H1 (cell line): Measurements from ENCODE around the gene ABTB1. TPM values are rescaled to one million over a fixed set of nuclear protein-coding genes. Genes with fewer than 3 reads are reported as not detected.

ENCODE experiments used
- CTCF ChIA-PET: fragments of 300-600 bp; sonication (Branson Sonifier 250); formaldehyde crosslinking; loops from one replicate; lab custom pipeline; 2021; ENCODE audit not compliant: partially characterized antibody; lab: Charles Lee
- POLR2A ChIA-PET: fragments of 300-600 bp; sonication (Branson Sonifier 250); formaldehyde crosslinking; loops from one replicate; lab custom pipeline; 2021; ENCODE audit warnings: inconsistent platforms; ENCODE audit not compliant: partially characterized antibody; lab: Charles Lee
- DNase-seq, 2 experiments: peaks; one replicate each; pipeline versions ENCODE4 v3.0.0 to v3.0.0-alpha.2; 2010 to 2022; ENCODE audit warnings: low spot score in 2 of 2, low read depth in 1 of 2, mixed read lengths in 1 of 2
- FAIRE-seq: peaks from 2 replicates; lab custom pipeline; 2011; peaks lifted over from hg19 to GRCh38; lab: Jason Lieb, UNC
- H2AFZ ChIP-seq: 2 replicates; pipeline ENCODE4 v1.8.1; 2012; ENCODE audit warnings: low read length, inconsistent platforms
- H2AK5ac ChIP-seq: 2 replicates; pipeline ENCODE4 v1.6.1; 2013; ENCODE audit warnings: low read depth, low read length
- H2BK120ac ChIP-seq: replicated peaks from 2 replicates; pipeline ENCODE3; 2013; ENCODE audit warnings: low read depth, low read length, inconsistent platforms
- H2BK12ac ChIP-seq: 2 replicates; pipeline ENCODE4 v1.6.1; 2013; ENCODE audit warnings: low read depth, low read length
- H2BK15ac ChIP-seq: 2 replicates; pipeline ENCODE4 v1.6.1; 2013; ENCODE audit warnings: low read length
- H2BK20ac ChIP-seq: 2 replicates; pipeline ENCODE4 v1.6.1; 2013; ENCODE audit warnings: low read length
- H2BK5ac ChIP-seq: 2 replicates; pipeline ENCODE4 v1.6.1; 2013; ENCODE audit warnings: low read depth, low read length
- H3K14ac ChIP-seq: 2 replicates; pipeline ENCODE4 v1.6.1; 2013; ENCODE audit warnings: inconsistent platforms; ENCODE audit not compliant: insufficient read length
- H3K18ac ChIP-seq: 2 replicates; pipeline ENCODE4 v1.6.1; 2013; ENCODE audit warnings: low read length; ENCODE audit errors: extremely low read depth
- H3K23ac ChIP-seq: 2 replicates; pipeline ENCODE4 v1.6.1; 2013; ENCODE audit warnings: inconsistent platforms; ENCODE audit not compliant: insufficient read length
- H3K23me2 ChIP-seq: 2 replicates; pipeline ENCODE4 v1.6.1; 2013; ENCODE audit warnings: low read depth, low read length
- H3K27ac ChIP-seq: 2 replicates; pipeline ENCODE4 v1.6.1; 2011; ENCODE audit warnings: low read depth, low read length, inconsistent platforms
- H3K27me3 ChIP-seq, 4 experiments: replicated peaks in 1 of 4; 1 replicate in 1 of 4; 2 replicates in 3 of 4; pipeline versions ENCODE4 v1.6.1 to v1.8.1; 2011 to 2013; ENCODE audit warnings: low read length in 3 of 4, mild to moderate bottlenecking in 3 of 4, inconsistent platforms in 2 of 4, mixed read lengths in 2 of 4, moderate library complexity in 1 of 4; ENCODE audit not compliant: control insufficient read depth in 3 of 4, insufficient read depth in 3 of 4; ENCODE audit errors: extremely low read depth in 1 of 4
- H3K36me3 ChIP-seq, 4 experiments: 2 replicates each; pipeline versions ENCODE4 v1.6.1 to v1.8.1; 2011 to 2013; ENCODE audit warnings: mild to moderate bottlenecking in 4 of 4, low read length in 3 of 4, moderate library complexity in 2 of 4, control low read depth in 1 of 4, inconsistent platforms in 1 of 4; ENCODE audit not compliant: insufficient read depth in 4 of 4, control insufficient read depth in 2 of 4
- H3K4ac ChIP-seq: replicated peaks from 2 replicates; pipeline ENCODE3; 2013; ENCODE audit warnings: low read length, low read depth, mixed read lengths, inconsistent platforms; ENCODE audit not compliant: insufficient read length
- H3K4me1 ChIP-seq, 4 experiments: replicated peaks in 1 of 4; 1 replicate in 1 of 4; 2 replicates in 3 of 4; pipeline versions ENCODE4 v1.6.1 to v1.8.1; 2011 to 2013; ENCODE audit warnings: low read length in 3 of 4, inconsistent platforms in 2 of 4, mixed read lengths in 1 of 4; ENCODE audit not compliant: insufficient read depth in 4 of 4, control insufficient read depth in 3 of 4
- H3K4me2 ChIP-seq, 2 experiments: 2 replicates each; pipeline versions ENCODE4 v1.6.1 to v1.8.1; 2011 to 2013; ENCODE audit warnings: low read depth in 2 of 2, low read length in 2 of 2, control low read depth in 1 of 2, inconsistent platforms in 1 of 2, mild to moderate bottlenecking in 1 of 2; ENCODE audit not compliant: insufficient read depth in 1 of 2
- H3K4me3 ChIP-seq, 4 experiments: fragments of 200-600, 300-600 bp in 1 of 4; sonication (generic), shearing (Covaris generic), sonication (Bioruptor Twin) in 1 of 4; 2 replicates each; pipeline versions ENCODE4 v1.5.1 to v1.8.1; 2011 to 2016; ENCODE audit warnings: low read length in 4 of 4, low read depth in 3 of 4, control low read depth in 2 of 4, inconsistent platforms in 2 of 4, mild to moderate bottlenecking in 2 of 4, mixed read lengths in 1 of 4, moderate library complexity in 1 of 4; ENCODE audit not compliant: insufficient read depth in 2 of 4; ENCODE audit errors: extremely low read depth in 1 of 4
- H3K56ac ChIP-seq: replicated peaks from 2 replicates; pipeline ENCODE3; 2013; ENCODE audit warnings: low read depth, mild to moderate bottlenecking, mixed read lengths, low read length, inconsistent platforms; ENCODE audit not compliant: insufficient read length
- H3K79me1 ChIP-seq: 2 replicates; pipeline ENCODE4 v1.6.1; 2013; ENCODE audit warnings: low read depth, low read length, control low read depth
- H3K79me2 ChIP-seq, 2 experiments: 2 replicates each; pipeline versions ENCODE4 v1.6.1 to v1.8.1; 2012 to 2013; ENCODE audit warnings: low read length in 2 of 2, mild to moderate bottlenecking in 2 of 2, inconsistent platforms in 1 of 2; ENCODE audit not compliant: insufficient read depth in 2 of 2, control insufficient read depth in 1 of 2
- H3K9ac ChIP-seq, 4 experiments: replicated peaks in 1 of 4; 1 replicate in 1 of 4; 2 replicates in 3 of 4; pipeline versions ENCODE4 v1.6.1 to v1.8.1; 2011 to 2013; ENCODE audit warnings: low read depth in 3 of 4, low read length in 3 of 4, control low read depth in 2 of 4, mild to moderate bottlenecking in 2 of 4, moderate library complexity in 2 of 4, inconsistent platforms in 1 of 4; ENCODE audit errors: extremely low read depth in 1 of 4
- H3K9me3 ChIP-seq, 2 experiments: 2 replicates each; pipeline versions ENCODE4 v1.6.1 to v1.8.1; 2012 to 2013; ENCODE audit warnings: mild to moderate bottlenecking in 2 of 2, moderate library complexity in 2 of 2, control low read depth in 1 of 2, inconsistent platforms in 1 of 2, low read depth in 1 of 2, low read length in 1 of 2, mixed read lengths in 1 of 2; ENCODE audit not compliant: insufficient read depth in 2 of 2
- H4K20me1 ChIP-seq, 2 experiments: replicated peaks in 1 of 2; 2 replicates each; pipeline versions ENCODE3 to v1.8.1; 2011 to 2013; ENCODE audit warnings: inconsistent platforms in 2 of 2, low read length in 2 of 2, mild to moderate bottlenecking in 1 of 2; ENCODE audit not compliant: insufficient read depth in 2 of 2, control insufficient read depth in 1 of 2
- H4K5ac ChIP-seq: 2 replicates; pipeline ENCODE4 v1.6.1; 2013; ENCODE audit warnings: low read length, low read depth, mixed read lengths, inconsistent platforms; ENCODE audit not compliant: insufficient read length
- H4K8ac ChIP-seq: 2 replicates; pipeline ENCODE4 v1.8.0; 2013; ENCODE audit warnings: mild to moderate bottlenecking, moderate library complexity, low read length, inconsistent platforms; ENCODE audit not compliant: insufficient read depth; ENCODE audit errors: extremely low read depth
- H4K91ac ChIP-seq: replicated peaks from 2 replicates; pipeline ENCODE3; 2013; ENCODE audit warnings: low read length, mixed read lengths, inconsistent platforms; ENCODE audit not compliant: insufficient read length
- ASH2L ChIP-seq: fragments of 200-600, 300-600 bp; sonication (generic); IDR thresholded peaks from one replicate; pipeline ENCODE4 v1.7.1; 2017; ENCODE audit warnings: low read length
- CREB1 ChIP-seq: IDR thresholded peaks from 2 replicates; pipeline ENCODE4 v1.6.1; 2012; ENCODE audit warnings: inconsistent platforms
- EP300 ChIP-seq, 2 experiments: IDR thresholded peaks; 1 replicate in 1 of 2; 2 replicates in 1 of 2; pipeline ENCODE4 v1.6.1; 2011 to 2012; ENCODE audit warnings: low read depth in 2 of 2, low read length in 2 of 2, mild to moderate bottlenecking in 2 of 2, borderline replicate concordance in 1 of 2, inconsistent platforms in 1 of 2, moderate library complexity in 1 of 2
- GABPA ChIP-seq: IDR thresholded peaks from 2 replicates; pipeline ENCODE4 v1.6.1; 2011; ENCODE audit warnings: mild to moderate bottlenecking, low read length, moderate library complexity, borderline replicate concordance; ENCODE audit not compliant: insufficient read depth
- HDAC6 ChIP-seq: IDR thresholded peaks from one replicate; pipeline ENCODE4 v1.7.1; 2012; ENCODE audit warnings: low read depth, mild to moderate bottlenecking, inconsistent platforms, low read length, moderate library complexity
- KDM1A ChIP-seq: fragments of 200-600, 300-600 bp; sonication (generic); IDR thresholded peaks from 2 replicates; pipeline ENCODE4 v1.7.1; 2016; ENCODE audit warnings: mild to moderate bottlenecking, low read length, borderline replicate concordance
- MAFK ChIP-seq: IDR thresholded peaks from 2 replicates; pipeline ENCODE4 v1.6.1; 2012; ENCODE audit warnings: low read depth, mild to moderate bottlenecking, improper control_type of control experiment, low read length
- TAF7 ChIP-seq: optimal IDR thresholded peaks from 2 replicates; pipeline ENCODE3; 2011; ENCODE audit warnings: low read depth, mild to moderate bottlenecking, inconsistent platforms, low read length, moderate library complexity, borderline replicate concordance
- WGBS, 2 experiments: shearing (Covaris generic) in 1 of 2; methylation state at CpG; one replicate each; pipeline versions ENCODE4 v1.1.6 to v1.1.7; 2013 to 2015; ENCODE audit warnings: low lambda C conversion rate in 2 of 2, mixed read lengths in 2 of 2, inconsistent platforms in 1 of 2, low coverage in 1 of 2, missing lambda C conversion rate in 1 of 2; ENCODE audit not compliant: insufficient replicate concordance in 2 of 2, insufficient coverage in 1 of 2, insufficient read length in 1 of 2; ENCODE audit errors: extremely low coverage in 1 of 2, missing lambda C conversion rate in 1 of 2; 5-methylcytosine and 5-hydroxymethylcytosine counted together
- polyA plus RNA-seq, 7 experiments: library from polyadenylated mRNA; depleted of rRNA in 3 of 7; stranded (reverse) in 5 of 7; unstranded in 2 of 7; fragments of >200 nt in 5 of 7; fragments of 200-250 nt in 2 of 7; gene quantifications; 1 replicate in 5 of 7; 2 replicates in 1 of 7; 4 replicates in 1 of 7; pipeline versions ENCODE4 v1.2.1 to v1.2.3, GENCODE V29; 2011 to 2013; ENCODE audit warnings: missing spikeins in 2 of 7, mixed read lengths in 2 of 7
- total RNA-seq: library from RNA; stranded (reverse); fragmentation: NEBNext Ultra II Directional; extraction: Animal tissue kit (Norgen Biotek cat#: 25700); gene quantifications from 2 replicates; pipeline ENCODE4 v1.2.1, GENCODE V29; 2021
- TF ChIP-seq, protein P1 (sequence below): IDR thresholded peaks from 2 replicates; pipeline ENCODE4 v1.6.1; 2012; ENCODE audit warnings: inconsistent platforms
- TF ChIP-seq, protein P2 (sequence below): IDR thresholded peaks from 2 replicates; pipeline ENCODE4 v1.6.1; 2012; ENCODE audit warnings: low read length, inconsistent platforms

ABTB1 gene
- total and polyA plus RNA-seq, 2 of the 8 experiments (the other 6 are each of a cell fraction or from before 2014, with no cell fraction given), result 7.1 to 9.4 TPM

DNA sequence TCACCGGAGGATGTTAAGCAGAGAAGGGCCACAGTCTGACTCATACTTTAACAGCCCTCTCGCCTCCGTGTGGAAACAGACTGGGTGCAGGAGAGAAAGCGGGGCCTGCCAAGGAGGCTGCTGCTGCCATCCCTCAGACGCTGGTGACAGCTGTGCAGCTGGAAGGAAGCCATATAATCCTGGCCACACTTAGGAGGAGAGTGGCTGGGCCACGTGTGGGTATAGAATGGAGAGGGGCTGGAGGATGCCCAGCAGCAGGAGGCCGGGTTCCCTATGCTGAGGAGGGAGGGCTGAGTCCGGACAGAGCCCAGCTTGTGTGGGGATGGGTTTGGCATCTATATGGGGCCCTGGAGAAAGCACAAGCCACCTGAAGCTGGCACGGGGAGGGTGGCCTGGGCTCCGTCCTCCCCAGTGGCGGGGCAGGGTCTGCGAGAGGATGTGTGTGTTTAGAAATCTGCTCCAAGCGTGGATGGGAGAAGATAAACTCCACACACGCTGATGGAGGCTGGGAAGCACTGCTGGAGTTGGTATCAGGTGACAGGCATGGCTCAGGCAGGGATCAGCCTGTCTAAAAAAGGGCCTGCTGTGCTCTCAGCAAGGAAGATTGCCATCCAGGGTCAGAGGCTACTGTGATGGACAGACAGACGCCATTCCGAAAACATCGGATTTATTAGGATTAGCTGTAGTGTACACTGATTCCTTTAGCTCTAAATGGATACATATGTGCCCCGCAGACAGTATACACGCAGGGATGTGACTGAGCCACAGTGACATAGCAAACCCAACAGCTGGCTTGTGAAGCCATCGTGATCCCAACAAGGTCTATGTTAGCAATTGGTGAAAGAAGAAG is 15.9 kb downstream of the ABTB1 start:
- no peaks in the 10 kb centered on the region for H4K20me1 ChIP-seq
- H2BK5ac ChIP-seq, result no peak overlapping the region
- H3K27me3 ChIP-seq, result no peaks in the 10 kb centered on the region
- no peak overlapping the region for H2BK120ac ChIP-seq
- 76% methylated on average over 20 of the region's 20 CpGs; no CpG with 5 or more reads in 1 of the 2 experiments for WGBS, 2 experiments
- no peaks in the 10 kb centered on the region for H3K79me2 ChIP-seq
- no peak overlapping the region for H3K9ac ChIP-seq
- H3K4ac ChIP-seq, result no peak overlapping the region
- FAIRE-seq (no peak), DNase-seq (no peak)
- no peak overlapping the region for H3K56ac ChIP-seq
- no peak overlapping the region for H2AK5ac ChIP-seq
- H3K18ac ChIP-seq, result no peak overlapping the region; the same call in 1 of the 2 replicates
- H4K5ac ChIP-seq, result no peak overlapping the region
- peak overlapping the region in 1 of 2 experiments; percentile 13; a peak in 1 of 4 replicates for H3K4me2 ChIP-seq
- no peak overlapping the region for H4K8ac ChIP-seq
- 0 out of 2 replicates have a peak overlapping the region, but pooled peaks have one; percentile 8 for H2BK20ac ChIP-seq
- no peak overlapping the region for H2BK15ac ChIP-seq
- H4K91ac ChIP-seq, result no peak overlapping the region
- H3K27ac ChIP-seq, result no peak overlapping the region
- no peak overlapping the region for H3K23ac ChIP-seq
- H3K14ac ChIP-seq, result no peak overlapping the region
- peaks cover 16% of the 10 kb centered on the region; the same call in 1 of the 2 replicates for H3K23me2 ChIP-seq
- no peak overlapping the region for H2AFZ ChIP-seq
- no peak overlapping the region for H3K4me3 ChIP-seq
- POLR2A ChIA-PET, result no interaction called here
- no peaks in the 10 kb centered on the region for H3K9me3 ChIP-seq
- no peaks in the 10 kb centered on the region for H3K79me1 ChIP-seq
- no peaks in the 10 kb centered on the region for H3K36me3 ChIP-seq
- no peak overlapping the region for H2BK12ac ChIP-seq
- CTCF ChIA-PET, result interaction anchor here (1.0 to 12.8 kb wide), 10 partner anchors 8 to 271 kb away, joined by 3 to 172 read pairs (median 6); no protein-coding TSS in a partner anchor
- peaks cover 0 to 22% (median 5%) of the 10 kb centered on the region in 4 experiments; a peak in 6 of 7 replicates for H3K4me1 ChIP-seq
- TF ChIP-seq GABPA (no peak), TAF7 (no peak), ASH2L (no peak), KDM1A (no peak), EP300 (IDR thresholded peaks at IDR 0.05; ENCODE audit: borderline replicate concordance in 1 of 2, low read depth in 2 of 2, low read length in 2 of 2) (no peak), MAFK (no peak), HDAC6 (no peak), CREB1 (no peak)
- TF ChIP-seq, protein P1, sequence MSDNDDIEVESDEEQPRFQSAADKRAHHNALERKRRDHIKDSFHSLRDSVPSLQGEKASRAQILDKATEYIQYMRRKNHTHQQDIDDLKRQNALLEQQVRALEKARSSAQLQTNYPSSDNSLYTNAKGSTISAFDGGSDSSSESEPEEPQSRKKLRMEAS, result no peak
- TF ChIP-seq, protein P2, sequence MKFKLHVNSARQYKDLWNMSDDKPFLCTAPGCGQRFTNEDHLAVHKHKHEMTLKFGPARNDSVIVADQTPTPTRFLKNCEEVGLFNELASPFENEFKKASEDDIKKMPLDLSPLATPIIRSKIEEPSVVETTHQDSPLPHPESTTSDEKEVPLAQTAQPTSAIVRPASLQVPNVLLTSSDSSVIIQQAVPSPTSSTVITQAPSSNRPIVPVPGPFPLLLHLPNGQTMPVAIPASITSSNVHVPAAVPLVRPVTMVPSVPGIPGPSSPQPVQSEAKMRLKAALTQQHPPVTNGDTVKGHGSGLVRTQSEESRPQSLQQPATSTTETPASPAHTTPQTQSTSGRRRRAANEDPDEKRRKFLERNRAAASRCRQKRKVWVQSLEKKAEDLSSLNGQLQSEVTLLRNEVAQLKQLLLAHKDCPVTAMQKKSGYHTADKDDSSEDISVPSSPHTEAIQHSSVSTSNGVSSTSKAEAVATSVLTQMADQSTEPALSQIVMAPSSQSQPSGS, result no peak
